GM12878 (cell line): ENCODE data around the gene PIK3R5. TPM values are rescaled to one million over a fixed set of nuclear protein-coding genes. Genes with fewer than 3 reads are reported as not detected.

ENCODE experiments used
- ATAC-seq: fragments of 200-7000 bp; cut with Tn5 transposase; 3 replicates; pipeline ENCODE4 v1.9.1; 2020; ENCODE audit warnings: mild to moderate bottlenecking, moderate library complexity
- Bru-seq: library from RNA; stranded (reverse); fragments of 400-500 nt; gene quantifications from one replicate; lab custom pipeline; 2021; lab: Mats Ljungman, UMichigan
- BruChase-seq, 2 experiments: library from RNA; stranded (reverse); fragments of 400-500 nt; gene quantifications; one replicate each; lab custom pipeline; 2021; lab: Mats Ljungman, UMichigan
- BruUV-seq: library from RNA; stranded (reverse); fragments of 400-500 nt; replicated peaks from 2 replicates; lab custom pipeline; 2021; lab: Mats Ljungman, UMichigan
- CTCF ChIA-PET: fragments of 300-600 bp; sonication (Branson Sonifier 250); formaldehyde crosslinking; extraction: SDS; loops from one replicate; lab custom pipeline; 2021; ENCODE audit warnings: inconsistent platforms; lab: Yijun Ruan, JAX
- POLR2A ChIA-PET: fragments of 350-600 bp; formaldehyde crosslinking; extraction: SDS; loops from one replicate; lab custom pipeline; 2021; ENCODE audit warnings: inconsistent platforms; lab: Charles Lee
- RAD21 ChIA-PET: fragments of 300-600 bp; sonication (Branson Sonifier 250); formaldehyde crosslinking; loops from one replicate; lab custom pipeline; 2023; ENCODE audit warnings: antibody characterized with exemption; ENCODE audit not compliant: unreplicated experiment; lab: Charles Lee
- SMC1A ChIA-PET: fragments of 300-600 bp; sonication (Branson Sonifier 250); formaldehyde crosslinking; loops from one replicate; lab custom pipeline; 2023; ENCODE audit not compliant: unreplicated experiment, uncharacterized antibody; lab: Charles Lee
- DNase-seq: peaks from one replicate; pipeline ENCODE4 v3.0.0-alpha.2; 2011; ENCODE audit warnings: low read depth, low spot score
- FAIRE-seq: peaks from 3 replicates; lab custom pipeline; 2011; peaks lifted over from hg19 to GRCh38; lab: Jason Lieb, UNC
- H2AFZ ChIP-seq: 2 replicates; pipeline ENCODE4 v1.6.0; 2011; ENCODE audit warnings: low read depth, low read length, control low read depth; ENCODE audit not compliant: control insufficient read depth
- H3K27ac ChIP-seq: 2 replicates; pipeline ENCODE4 v1.5.1; 2011; ENCODE audit warnings: control low read depth; ENCODE audit not compliant: control insufficient read depth, insufficient read depth
- H3K27me3 ChIP-seq, 2 experiments: replicated peaks in 1 of 2; 2 replicates each; pipeline versions ENCODE4 v1.6.0 to v1.6.1; 2011; ENCODE audit warnings: low read length in 1 of 2; ENCODE audit not compliant: control insufficient read depth in 2 of 2, insufficient read depth in 2 of 2
- H3K36me3 ChIP-seq, 2 experiments: 2 replicates each; pipeline ENCODE4 v1.5.1; 2011; ENCODE audit warnings: low read length in 1 of 2; ENCODE audit not compliant: control insufficient read depth in 2 of 2, insufficient read depth in 2 of 2
- H3K4me1 ChIP-seq: 2 replicates; pipeline ENCODE4 v1.6.1; 2011; ENCODE audit warnings: mild to moderate bottlenecking, low read length, moderate library complexity, mixed read lengths; ENCODE audit not compliant: control insufficient read depth, insufficient read depth
- H3K4me2 ChIP-seq: 2 replicates; pipeline ENCODE4 v1.6.0; 2011; ENCODE audit warnings: control low read depth; ENCODE audit not compliant: control insufficient read depth, insufficient read depth
- H3K4me3 ChIP-seq: fragments of 200-600 bp; sonication (generic); 2 replicates; pipeline ENCODE4 v1.5.1; 2016
- H3K79me2 ChIP-seq: 2 replicates; pipeline ENCODE4 v1.6.0; 2011; ENCODE audit warnings: low read length; ENCODE audit not compliant: control insufficient read depth, insufficient read depth
- H3K9ac ChIP-seq: 2 replicates; pipeline ENCODE4 v1.8.0; 2011; ENCODE audit warnings: low read length, control low read depth, mixed read lengths; ENCODE audit not compliant: control insufficient read depth, insufficient read depth
- H3K9me3 ChIP-seq: replicated peaks from 3 replicates; pipeline ENCODE4 v1.5.1; 2011; ENCODE audit warnings: mild to moderate bottlenecking, low read length; ENCODE audit not compliant: control insufficient read depth, insufficient read depth
- H4K20me1 ChIP-seq: 2 replicates; pipeline ENCODE4 v1.6.0; 2011; ENCODE audit not compliant: control insufficient read depth, insufficient read depth
- CBFB ChIP-seq: IDR thresholded peaks from 2 replicates; pipeline ENCODE4 v1.6.1; 2016; ENCODE audit warnings: antibody characterized with exemption, low read depth
- CBX5 ChIP-seq: sonication (generic); IDR thresholded peaks from 2 replicates; pipeline ENCODE4 v1.6.1; 2016; ENCODE audit warnings: low read depth, moderate library complexity, mild to moderate bottlenecking, inconsistent platforms
- DPF2 ChIP-seq: fragments of 450-650 bp; IDR thresholded peaks from 2 replicates; pipeline ENCODE4 v1.6.1; 2017; ENCODE audit warnings: mild to moderate bottlenecking
- E2F4 ChIP-seq: IDR thresholded peaks from 2 replicates; pipeline ENCODE4 v1.6.1; 2012; ENCODE audit warnings: low read depth, low read length, improper control_type of control experiment
- HDAC2 ChIP-seq: fragments of 200-600 bp; sonication (generic); IDR thresholded peaks from 2 replicates; pipeline ENCODE4 v1.6.1; 2017
- HDAC6 ChIP-seq: fragments of 200-600 bp; sonication (generic); IDR thresholded peaks from one replicate; pipeline ENCODE4 v1.8.0; 2017; ENCODE audit warnings: antibody characterized with exemption; ENCODE audit not compliant: unreplicated experiment
- MAX ChIP-seq: IDR thresholded peaks from 2 replicates; pipeline ENCODE4 v1.6.1; 2012; ENCODE audit warnings: low read depth, low read length, improper control_type of control experiment
- MYC ChIP-seq: IDR thresholded peaks from 2 replicates; pipeline ENCODE4 v1.6.1; 2011; ENCODE audit warnings: mild to moderate bottlenecking, low read length, moderate library complexity, inconsistent platforms; ENCODE audit not compliant: insufficient read depth, insufficient replicate concordance, insufficient read length, severe bottlenecking
- NBN ChIP-seq: fragments of 450-650 bp; IDR thresholded peaks from 2 replicates; pipeline ENCODE4 v1.6.1; 2016
- POLR2AphosphoS5 ChIP-seq: IDR thresholded peaks from 2 replicates; pipeline ENCODE4 v1.6.1; 2011; ENCODE audit warnings: mild to moderate bottlenecking, low read length, inconsistent platforms
- SPI1 ChIP-seq: IDR thresholded peaks from 2 replicates; pipeline ENCODE4 v1.6.1; 2011; ENCODE audit warnings: low read depth, mild to moderate bottlenecking, low read length, moderate library complexity, borderline replicate concordance; ENCODE audit not compliant: insufficient read depth
- SRF ChIP-seq, 2 experiments: IDR thresholded peaks; 2 replicates each; pipeline ENCODE4 v1.6.1; 2011; ENCODE audit warnings: low read depth in 2 of 2, low read length in 2 of 2, mild to moderate bottlenecking in 1 of 2, moderate library complexity in 1 of 2
- TARDBP ChIP-seq: IDR thresholded peaks from 2 replicates; pipeline ENCODE4 v1.6.1; 2016; ENCODE audit warnings: borderline replicate concordance
- TCF3 ChIP-seq: IDR thresholded peaks from 2 replicates; pipeline ENCODE4 v1.6.1; 2012; ENCODE audit warnings: low read depth, mild to moderate bottlenecking, low read length, borderline replicate concordance; ENCODE audit not compliant: insufficient read depth
- WGBS: methylation state at CpG from one replicate; pipeline ENCODE4 v1.1.6; 2016; ENCODE audit warnings: low lambda C conversion rate; ENCODE audit not compliant: insufficient replicate concordance, insufficient coverage; ENCODE audit errors: missing lambda C conversion rate; 5-methylcytosine and 5-hydroxymethylcytosine counted together
- in situ Hi-C: fragments of 300-500 bp; cut with MboI; formaldehyde crosslinking; loops from 9 replicates; pipeline ENCODE4 v1.14.3; 2018; ENCODE audit warnings: mixed read lengths
- intact Hi-C: fragments of 100-400 bp; cut with micrococcal nuclease; formaldehyde crosslinking; loops from one replicate; pipeline ENCODE4 v1.14.2; 2022; ENCODE audit not compliant: unreplicated experiment
- long read RNA-seq, 2 experiments: library from polyadenylated mRNA; unstranded; transcript quantifications; one replicate each; pipeline ENCODE4 v2.0.0, GENCODE V29; 2019 to 2020
- polyA minus RNA-seq, 3 experiments: library from RNA; depleted of rRNA, polyadenylated mRNA; stranded (reverse); fragments of >200 nt; gene quantifications; 2 replicates each; pipeline ENCODE4 v1.2.3, GENCODE V29; 2011
- polyA plus RNA-seq, 11 experiments: library from polyadenylated mRNA; depleted of rRNA in 4 of 11; unstranded in 6 of 11; stranded (reverse) in 5 of 11; fragments of >200 nt; fragmentation: Nextera tagmentation in 4 of 11; fragmentation: Illumina TruSeq in 1 of 11; extraction: Ambion mirVana in 4 of 11; extraction: Trizol in 1 of 11; gene quantifications; 1 replicate in 1 of 11; 2 replicates in 10 of 11; pipeline versions ENCODE4 v1.2.1 to v1.2.3, GENCODE V29; 2011 to 2016; ENCODE audit warnings: inconsistent platforms in 2 of 11, missing spikeins in 2 of 11, low read depth in 1 of 11
- total RNA-seq, 4 experiments: library from RNA; depleted of rRNA in 3 of 4; stranded (reverse); fragments of >200 nt in 3 of 4; fragmentation: Illumina TruSeq in 1 of 4; extraction: Trizol in 1 of 4; gene quantifications; 2 replicates each; pipeline versions ENCODE4 v1.2.1 to v1.2.3, GENCODE V29; 2013 to 2021

Gene PIK3R5, protein sequence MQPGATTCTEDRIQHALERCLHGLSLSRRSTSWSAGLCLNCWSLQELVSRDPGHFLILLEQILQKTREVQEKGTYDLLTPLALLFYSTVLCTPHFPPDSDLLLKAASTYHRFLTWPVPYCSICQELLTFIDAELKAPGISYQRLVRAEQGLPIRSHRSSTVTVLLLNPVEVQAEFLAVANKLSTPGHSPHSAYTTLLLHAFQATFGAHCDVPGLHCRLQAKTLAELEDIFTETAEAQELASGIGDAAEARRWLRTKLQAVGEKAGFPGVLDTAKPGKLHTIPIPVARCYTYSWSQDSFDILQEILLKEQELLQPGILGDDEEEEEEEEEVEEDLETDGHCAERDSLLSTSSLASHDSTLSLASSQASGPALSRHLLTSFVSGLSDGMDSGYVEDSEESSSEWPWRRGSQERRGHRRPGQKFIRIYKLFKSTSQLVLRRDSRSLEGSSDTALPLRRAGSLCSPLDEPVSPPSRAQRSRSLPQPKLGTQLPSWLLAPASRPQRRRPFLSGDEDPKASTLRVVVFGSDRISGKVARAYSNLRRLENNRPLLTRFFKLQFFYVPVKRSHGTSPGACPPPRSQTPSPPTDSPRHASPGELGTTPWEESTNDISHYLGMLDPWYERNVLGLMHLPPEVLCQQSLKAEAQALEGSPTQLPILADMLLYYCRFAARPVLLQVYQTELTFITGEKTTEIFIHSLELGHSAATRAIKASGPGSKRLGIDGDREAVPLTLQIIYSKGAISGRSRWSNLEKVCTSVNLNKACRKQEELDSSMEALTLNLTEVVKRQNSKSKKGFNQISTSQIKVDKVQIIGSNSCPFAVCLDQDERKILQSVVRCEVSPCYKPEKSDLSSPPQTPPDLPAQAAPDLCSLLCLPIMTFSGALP
- 260 and 296 TPM in 2 replicates for total RNA-seq (2013; cell fraction: nucleolus; rRNA removed)
- total RNA-seq (2014; rRNA removed) (36.8 and 39.5 TPM in 2 replicates), total RNA-seq (2014; rRNA removed; fragmentation: Illumina TruSeq; extraction: Trizol) (24.7 and 26.5 TPM in 2 replicates), total RNA-seq (2021) (50.8 and 51.2 TPM in 2 replicates), polyA plus RNA-seq (2011; rRNA removed) (34.3 and 43.9 TPM in 2 replicates), polyA plus RNA-seq (2014; fragmentation: Illumina TruSeq; extraction: Trizol) (27.3 and 34.2 TPM in 2 replicates), polyA plus RNA-seq (2014; fragmentation: Nextera tagmentation; extraction: Ambion mirVana) (1 to 10 TPM; 9.5 to 9.6 TPM), polyA plus RNA-seq (2014; rRNA removed) (32.9 and 33.5 TPM in 2 replicates), polyA plus RNA-seq (2016; fragmentation: Nextera tagmentation; extraction: Ambion mirVana) (10 to 100 TPM; 36.9 to 39.5 TPM), polyA minus RNA-seq (2011; rRNA and poly(A)+ RNA removed) (48.9 and 95.6 TPM in 2 replicates), Bru-seq, nascent RNA (percentile 98 among the genes with signal in this experiment), BruChase-seq, experiment 1, labeled RNA remaining after a 6-hour chase (percentile 96 among the genes with signal in this experiment), BruChase-seq, experiment 2, labeled RNA remaining after a 2-hour chase (percentile 95 among the genes with signal in this experiment)
- 25.1 TPM for polyA plus RNA-seq (2011; ENCODE audit: low read depth)
- polyA plus RNA-seq (2011; cell fraction: cytosol; rRNA removed): 42.7 and 45.7 TPM in 2 replicates
- polyA plus RNA-seq (2011; cell fraction: nucleus; rRNA removed): 155 and 160 TPM in 2 replicates
- polyA plus RNA-seq (2012): 44.1 and 46.7 TPM in 2 replicates
- 32.6 and 35.1 TPM in 2 replicates for polyA minus RNA-seq (2011; cell fraction: cytosol; rRNA and poly(A)+ RNA removed)
- polyA minus RNA-seq (2011; cell fraction: nucleus; rRNA and poly(A)+ RNA removed): 48.0 and 66.0 TPM in 2 replicates
- long read RNA-seq, experiment 1, full-length matches to known transcripts: 6 of 20 reads
- long read RNA-seq, experiment 1, partial matches to known transcripts: 2 of 20 reads
- long read RNA-seq, experiment 1, other reads (novel, unspliced or antisense): 12 of 20 reads
- long read RNA-seq, experiment 2, partial matches to known transcripts: 7 of 28 reads
- long read RNA-seq, experiment 2, other reads (novel, unspliced or antisense): 21 of 28 reads

GRCh38 chr17:8965394-8966168 lies at the start of gene PIK3R5:
PIK3R5 (minus strand) TSS chr17:8965707; CDS start chr17:8911494, 54,213 bp downstream.
- Histone ChIP-seq H2AFZ (peak within 1 kb of the TSS; percentile 78), H3K27ac (peak within 1 kb of the TSS; percentile 80), H3K36me3 (no peaks in the 10 kb centered on the region; a peak in 1 of 4 replicates), H3K9me3 (peaks cover 12% of the 10 kb centered on the region), H4K20me1 (no peaks in the 10 kb centered on the region), H3K4me1 (peaks cover 28% of the 10 kb centered on the region), H3K79me2 (peaks cover 51% of the 10 kb centered on the region), H3K27me3 (no peaks in the 10 kb centered on the region), H3K9ac (peak within 1 kb of the TSS; percentile 83), H3K4me3 (peak within 1 kb of the TSS; percentile 90), H3K4me2 (peak within 1 kb of the TSS; percentile 73)
- in situ Hi-C loops: loop anchor here (25.0 kb wide), 1 partner anchor 1072 kb away; no protein-coding TSS in a partner anchor
- RAD21 ChIA-PET: interaction anchor here (0.6 to 6.1 kb wide), 12 partner anchors 12 to 125 kb away, joined by 3 to 53 read pairs (median 4); no protein-coding TSS in a partner anchor
- DNase-seq (no peak), FAIRE-seq (no peak), ATAC-seq (peak; percentile 79)
- BruUV-seq: no TSS peak
- CTCF ChIA-PET: interaction anchor here (1.5 to 2.7 kb wide), 3 partner anchors 11 to 100 kb away, joined by 3 to 10 read pairs (median 4); no protein-coding TSS in a partner anchor
- SMC1A ChIA-PET: interaction anchor here (0.9 to 19.1 kb wide), 5 partner anchors 9 to 68 kb away, joined by 3 to 345 read pairs (median 17); no protein-coding TSS in a partner anchor
- 2% methylated on average over 49 of the region's 72 CpGs for WGBS
- intact Hi-C loops: loop anchor here (2.0 kb wide), 1 partner anchor 15 kb away; no protein-coding TSS in a partner anchor
- POLR2A ChIA-PET: interaction anchor here (0.6 to 5.5 kb wide), 12 partner anchors 9 to 530 kb away, joined by 3 to 56 read pairs (median 4); no protein-coding TSS in a partner anchor
- peak; percentile 68 for TF ChIP-seq HDAC6
- no peak for TF ChIP-seq MAX
- TF ChIP-seq MYC: no peak
- no peak for TF ChIP-seq CBFB
- TF ChIP-seq CBX5: no peak
- no peak for TF ChIP-seq TARDBP
- no peak for TF ChIP-seq SRF (IDR thresholded peaks at IDR 0.05; ENCODE audit: low read depth in 2 of 2, low read length in 2 of 2)
- TF ChIP-seq DPF2: peak; percentile 60; the same call in 1 of the 2 replicates
- peak; percentile 82 for TF ChIP-seq SPI1
- peak; percentile 75; the same call in 1 of the 2 replicates for TF ChIP-seq TCF3
- no peak for TF ChIP-seq NBN
- TF ChIP-seq POLR2AphosphoS5: peak; percentile 22; the same call in 1 of the 2 replicates
- TF ChIP-seq HDAC2: no peak
- no peak for TF ChIP-seq E2F4
